HG02981 (cell line): ENCODE data around the gene PTCH2.

ENCODE experiments used
- ATAC-seq: cut with Tn5 transposase; IDR thresholded peaks from one replicate; pipeline ENCODE4 v1.9.1; 2021; ENCODE audit warnings: mild to moderate bottlenecking, moderate library complexity; ENCODE audit not compliant: unreplicated experiment

Gene PTCH2

GRCh38 chr1:44785029-44785380 lies 58.0 kb downstream of the PTCH2 start:
- ATAC-seq = no peak

- no peak for ATAC-seq
These were observed 58.7 kb downstream of the PTCH2 start for GRCh38 chr1:44784094-44785028.

DNA sequence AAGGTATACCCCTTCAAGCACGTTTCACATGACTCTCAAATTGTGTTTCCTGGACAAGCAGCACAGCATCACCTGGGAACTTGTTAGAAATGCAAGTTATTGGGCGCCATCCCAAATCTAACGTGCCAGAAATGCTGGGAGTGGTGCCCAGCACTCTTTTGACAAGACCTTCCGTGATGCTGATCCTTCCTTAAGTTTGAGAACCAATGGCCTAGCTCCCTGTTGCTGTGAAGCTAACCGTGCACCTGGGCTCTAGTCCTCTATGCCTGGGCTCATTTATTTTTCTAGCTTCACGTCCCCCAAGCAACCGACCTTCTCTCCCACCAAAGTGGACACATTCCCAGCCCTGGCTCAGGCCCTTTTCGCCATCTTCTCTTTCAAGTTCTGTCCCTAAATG lies 59.4 kb downstream of the PTCH2 start:
- no peak for ATAC-seq

- no peak for ATAC-seq
These were observed 62.4 kb downstream of the PTCH2 start for GRCh38 chr1:44780583-44781121.

DNA sequence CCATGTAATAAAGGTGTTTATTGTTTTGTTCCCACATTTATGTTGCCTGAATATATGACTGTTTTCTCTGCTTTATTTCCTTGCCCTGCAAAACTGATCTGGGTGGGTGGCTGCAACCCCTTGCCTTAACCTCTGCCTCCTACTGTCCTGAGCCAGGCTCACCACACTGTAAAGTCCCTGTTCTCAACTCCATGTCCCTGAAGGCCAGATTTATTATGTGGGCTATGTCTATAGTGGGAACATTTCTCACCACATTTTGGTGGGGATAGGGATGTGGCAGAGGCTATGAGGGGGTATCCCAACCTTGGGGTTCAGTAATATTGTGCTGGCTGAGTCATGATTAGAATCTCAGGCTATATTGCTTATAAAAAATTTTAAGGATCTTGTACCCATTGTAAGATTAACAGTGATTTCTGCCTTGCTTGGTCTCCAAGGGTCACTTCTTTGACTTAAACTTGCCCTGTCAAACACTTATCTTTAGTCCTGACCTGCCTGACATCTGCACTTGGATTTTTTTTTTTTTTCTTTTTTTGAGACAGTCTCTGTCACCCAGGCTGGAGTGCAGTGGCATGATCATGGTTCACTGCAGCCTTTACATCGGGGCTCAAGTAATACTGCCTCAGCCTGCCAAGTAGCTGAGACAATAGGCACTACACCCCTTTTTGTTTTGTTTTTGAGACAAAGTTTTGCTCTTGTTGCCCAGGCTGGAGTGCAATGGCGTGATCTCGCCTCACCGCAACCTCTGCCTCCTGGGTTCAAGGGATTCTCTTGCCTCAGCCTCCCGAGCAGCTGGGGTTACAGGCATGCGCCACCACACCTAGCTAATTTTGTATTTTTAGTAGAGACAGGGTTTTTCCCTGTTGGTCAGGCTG lies 64.1 kb downstream of the PTCH2 start:
- no peak for ATAC-seq

GRCh38 chr1:44777969-44778635 lies 65.0 kb downstream of the PTCH2 start:
- ATAC-seq = no peak

DNA sequence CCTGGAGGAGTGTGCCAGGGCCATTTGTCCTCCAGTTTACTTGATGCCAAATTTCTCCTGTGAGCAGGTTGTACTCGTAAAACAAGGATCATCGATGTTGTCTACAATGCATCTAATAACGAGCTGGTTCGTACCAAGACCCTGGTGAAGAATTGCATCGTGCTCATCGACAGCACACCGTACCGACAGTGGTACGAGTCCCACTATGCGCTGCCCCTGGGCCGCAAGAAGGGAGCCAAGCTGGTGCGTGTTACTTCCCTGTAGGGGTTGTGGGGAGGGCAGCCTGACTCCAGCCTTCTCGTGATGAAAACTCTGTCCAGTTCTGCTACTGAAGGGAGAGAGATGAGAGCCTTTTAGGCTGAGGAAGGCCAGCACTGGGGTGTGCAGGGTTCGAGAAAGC lies 65.5 kb downstream of the PTCH2 start:
- ATAC-seq = no peak

DNA sequence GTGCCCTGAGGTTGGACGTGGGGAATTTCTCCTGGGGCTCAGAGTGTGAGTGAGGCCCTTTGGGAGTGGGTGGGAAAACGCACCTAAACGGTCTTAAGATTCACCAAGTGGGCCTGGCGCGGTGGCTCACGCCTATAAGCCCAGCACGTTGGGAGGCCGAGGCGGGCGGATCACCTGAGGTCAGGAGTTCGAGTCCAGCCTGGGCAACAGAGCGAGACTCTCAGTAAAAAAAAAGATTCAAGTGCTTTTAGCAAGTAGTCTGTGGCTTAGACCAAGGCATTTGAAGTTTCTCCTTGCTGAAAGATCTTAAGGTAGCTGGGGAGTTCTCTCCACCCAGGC lies 66.4 kb downstream of the PTCH2 start:
- no peak for ATAC-seq

- ATAC-seq = no peak
These were observed 66.9 kb downstream of the PTCH2 start for GRCh38 chr1:44775930-44776729.

- peak; percentile 65 for ATAC-seq
These were observed 67.7 kb downstream of the PTCH2 start, which contains the start of gene RPS8 for GRCh38 chr1:44775078-44775929. TSS of gene RPS8 (plus strand) at chr1:44775540. CDS start at chr1:44775597, 57 bp downstream.
